Upper lobe of right lung (tissue), 1 donor: ENCODE measurements around the gene KCNK15. TPM values are rescaled to one million over a fixed set of nuclear protein-coding genes. Genes with fewer than 3 reads are reported as not detected.
"Not testable (repeated sequence)": the region's sequence is repeated elsewhere in the genome, so short reads cannot be mapped to it uniquely, and the experiment has no call there.

ENCODE experiments used
- ATAC-seq: fragments of 200-7000 bp; cut with Tn5 transposase; one replicate; pipeline ENCODE4 v1.9.1; 2020; ENCODE audit warnings: mild to moderate bottlenecking, moderate library complexity
- DNase-seq: peaks from one replicate; pipeline ENCODE4 v3.0.0-alpha.2; 2020
- H3K27ac ChIP-seq: fragments of 200-600 bp; one replicate; pipeline ENCODE4 v1.8.0; 2022
- H3K27me3 ChIP-seq: fragments of 200-600 bp; one replicate; pipeline ENCODE4 v1.8.0; 2022; ENCODE audit warnings: mild to moderate bottlenecking
- H3K36me3 ChIP-seq: fragments of 200-600 bp; one replicate; pipeline ENCODE4 v1.8.0; 2022
- H3K4me1 ChIP-seq: fragments of 200-600 bp; one replicate; pipeline ENCODE4 v1.8.0; 2022
- H3K4me3 ChIP-seq: fragments of 200-600 bp; one replicate; pipeline ENCODE4 v1.8.0; 2022; ENCODE audit warnings: mild to moderate bottlenecking
- H3K9me3 ChIP-seq: fragments of 200-600 bp; one replicate; pipeline ENCODE4 v1.8.0; 2022
- CTCF ChIP-seq: fragments of 200-600 bp; IDR thresholded peaks from one replicate; pipeline ENCODE4 v1.8.0; 2022; ENCODE audit warnings: antibody characterized with exemption
- intact Hi-C: fragments of 100-400 bp; cut with DNase I; formaldehyde crosslinking; loops from one replicate; pipeline ENCODE4 v1.11.0; 2022
- total RNA-seq: library from RNA; stranded (reverse); fragmentation: NEBNext Ultra II Directional; extraction: Animal tissue kit (Norgen Biotek cat#: 25700); gene quantifications from one replicate; pipeline ENCODE4 v1.2.1, GENCODE V29; 2021
- donor health status: DM: no; HTN: yes; CAD: no; lungs with severe emphysema.

KCNK15 gene
- total RNA-seq, 1 donor from 2014 or later = 1.1 TPM

- no peak for DNase-seq
- Histone ChIP-seq H3K4me1 (no peaks in the 10 kb centered on the region), H3K27me3 (peaks cover 3% of the 10 kb centered on the region), H3K4me3 (no peak overlapping the region), H3K9me3 (no peaks in the 10 kb centered on the region), H3K27ac (no peak overlapping the region), H3K36me3 (no peaks in the 10 kb centered on the region)
- intact Hi-C loops = no loop called here
- TF ChIP-seq CTCF = no peak
- ATAC-seq = no peak
Measured at GRCh38 chr20:44759595-44759994, 13.9 kb downstream of the KCNK15 start.

- intact Hi-C loops = no loop called here
- no peak for ATAC-seq
Measured at GRCh38 chr20:44761423-44761822, 15.8 kb downstream of the KCNK15 start.

GRCh38 chr20:44762466-44763140 lies 16.9 kb downstream of the KCNK15 start:
- Histone ChIP-seq H3K36me3 (no peaks in the 10 kb centered on the region), H3K4me3 (no peak overlapping the region), H3K27me3 (peaks cover 9% of the 10 kb centered on the region), H3K27ac (peak overlapping the region; percentile 60), H3K4me1 (no peaks in the 10 kb centered on the region), H3K9me3 (no peaks in the 10 kb centered on the region)
- no peak for DNase-seq
- TF ChIP-seq CTCF = no peak
- ATAC-seq = peak; percentile 35
- intact Hi-C loops = no loop called here

More at GRCh38 chr20:44761423-44761822, 15.8 kb downstream of the KCNK15 start:
- Histone ChIP-seq H3K4me3 (no peak overlapping the region), H3K27ac (no peak overlapping the region), H3K9me3 (no peaks in the 10 kb centered on the region), H3K36me3 (no peaks in the 10 kb centered on the region), H3K4me1 (no peaks in the 10 kb centered on the region), H3K27me3 (peaks cover 9% of the 10 kb centered on the region)
- TF ChIP-seq CTCF = no peak
- DNase-seq = no peak

- H3K27me3 ChIP-seq, H3K4me1 ChIP-seq, intact Hi-C loops, H3K36me3 ChIP-seq, H3K9me3 ChIP-seq, H3K4me3 ChIP-seq, H3K27ac ChIP-seq, DNase-seq, ATAC-seq: not testable (repeated sequence)
Measured at GRCh38 chr20:44763798-44764197, 18.1 kb downstream of the KCNK15 start.

- H3K27ac ChIP-seq = no peak overlapping the region
- no peak for DNase-seq
- H3K9me3 ChIP-seq = no peaks in the 10 kb centered on the region
- H3K4me3 ChIP-seq = no peak overlapping the region
- TF ChIP-seq CTCF = no peak
- peaks cover 5% of the 10 kb centered on the region for H3K27me3 ChIP-seq
- H3K4me1 ChIP-seq = no peaks in the 10 kb centered on the region
- no peaks in the 10 kb centered on the region for H3K36me3 ChIP-seq
- intact Hi-C loops = no loop called here
- ATAC-seq = no peak
Measured at GRCh38 chr20:44765091-44765490, 19.4 kb downstream of the KCNK15 start.

GRCh38 chr20:44765701-44766347 lies 20.2 kb downstream of the KCNK15 start:
- ATAC-seq (peak; percentile 38), DNase-seq (no peak)
- TF ChIP-seq CTCF = no peak
- Histone ChIP-seq H3K36me3 (no peaks in the 10 kb centered on the region), H3K27me3 (peaks cover 5% of the 10 kb centered on the region), H3K4me3 (no peak overlapping the region), H3K27ac (no peak overlapping the region), H3K9me3 (no peaks in the 10 kb centered on the region), H3K4me1 (no peaks in the 10 kb centered on the region)
- intact Hi-C loops = no loop called here
